ENCODE results near the gene ELF5.

GRCh38 chr11:34542089-34542488 lies 28.5 kb upstream of the ELF5 start:
- TF ChIP-seq POLR2AphosphoS5 (IDR thresholded peaks at IDR 0.05; ENCODE audit: low read depth, low read length) (no peak), SIN3A (IDR thresholded peaks at IDR 0.05; ENCODE audit: borderline replicate concordance, insufficient read depth, low read length) (no peak)

Measured in PFSK-1 (cell line).